PFSK-1 (cell line): ENCODE measurements around the gene BRSK2.

ENCODE experiments used
- FOXP2 ChIP-seq: optimal IDR thresholded peaks from 2 replicates; pipeline ENCODE3; 2011; ENCODE audit warnings: borderline replicate concordance, control low read depth, inconsistent platforms; ENCODE audit not compliant: insufficient read depth; ENCODE audit errors: extremely low read length, extremely low read depth
- POLR2AphosphoS5 ChIP-seq: IDR thresholded peaks from 2 replicates; pipeline ENCODE4 v1.6.1; 2012; ENCODE audit warnings: low read depth, mild to moderate bottlenecking, control low read depth, low read length, moderate library complexity
- REST ChIP-seq, 2 experiments: IDR thresholded peaks; 2 replicates each; pipeline versions ENCODE4 v1.6.1 to v1.8.0; 2011 to 2012; ENCODE audit warnings: low read depth in 2 of 2, low read length in 2 of 2, control low read depth in 1 of 2, inconsistent platforms in 1 of 2, mild to moderate bottlenecking in 1 of 2, moderate library complexity in 1 of 2; ENCODE audit not compliant: insufficient read depth in 1 of 2
- SIN3A ChIP-seq: IDR thresholded peaks from 2 replicates; pipeline ENCODE4 v1.6.1; 2012; ENCODE audit warnings: mild to moderate bottlenecking, low read length, moderate library complexity, borderline replicate concordance; ENCODE audit not compliant: insufficient read depth
- TAF1 ChIP-seq: IDR thresholded peaks from 2 replicates; pipeline ENCODE4 v1.6.1; 2012; ENCODE audit warnings: low read length, control low read depth, borderline replicate concordance; ENCODE audit not compliant: insufficient read depth

BRSK2 gene

GRCh38 chr11:1360181-1360834 is 29.4 kb upstream of the BRSK2 start:
- no peak for TF ChIP-seq POLR2AphosphoS5

DNA sequence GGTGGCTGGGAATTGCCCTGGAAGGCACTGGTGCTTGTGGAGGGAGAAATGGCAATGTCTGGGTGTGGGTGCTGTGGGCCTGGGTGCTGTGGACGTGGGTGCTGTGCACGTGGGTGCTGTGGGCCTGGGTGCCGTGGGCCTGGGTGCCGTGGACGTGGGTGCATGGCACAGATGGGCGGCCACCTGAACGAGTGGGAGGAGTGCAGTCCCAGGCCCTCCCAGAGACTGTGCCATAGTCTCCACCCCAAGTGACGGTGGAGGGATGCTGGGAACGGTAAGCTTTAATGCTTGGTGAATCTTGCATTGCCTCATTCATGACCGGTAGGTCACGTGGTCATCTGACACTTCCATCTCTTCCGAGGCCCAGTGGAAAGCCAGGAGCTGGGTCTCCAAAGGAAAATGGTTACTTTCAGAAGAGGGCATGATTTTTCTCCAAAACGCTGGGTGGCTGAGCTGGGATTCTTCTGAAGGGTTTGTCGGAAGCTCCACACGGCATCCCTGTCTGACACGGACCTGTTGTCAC is 28.8 kb upstream of the BRSK2 start:
- TF ChIP-seq REST (IDR thresholded peaks at IDR 0.05; ENCODE audit: insufficient read depth in 1 of 2, low read depth in 2 of 2, low read length in 2 of 2): no peak
- no peak for TF ChIP-seq FOXP2
- TF ChIP-seq POLR2AphosphoS5: no peak
- no peak for TF ChIP-seq SIN3A
- TF ChIP-seq TAF1: no peak

DNA sequence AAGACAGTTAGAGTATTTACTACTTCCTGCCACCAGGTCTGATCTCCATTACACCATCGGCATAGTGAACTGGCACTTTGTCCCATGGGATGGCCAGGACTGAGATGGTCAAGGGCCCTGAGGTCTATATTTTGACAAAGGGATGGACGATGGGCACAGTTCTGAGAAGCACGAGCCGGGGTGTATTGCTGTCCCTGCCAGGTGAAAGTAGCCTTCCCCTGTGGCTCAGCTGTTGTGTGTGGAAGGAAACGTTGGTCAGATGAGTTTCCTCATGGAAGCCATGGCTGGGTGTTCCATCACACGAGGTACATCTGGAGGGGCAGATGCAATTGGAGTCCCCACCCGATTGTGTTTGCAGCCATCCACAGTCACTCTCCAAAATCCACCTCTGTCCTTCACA is 27.9 kb upstream of the BRSK2 start:
- TF ChIP-seq REST (IDR thresholded peaks at IDR 0.05; ENCODE audit: insufficient read depth in 1 of 2, low read depth in 2 of 2, low read length in 2 of 2): no peak
- no peak for TF ChIP-seq TAF1
- no peak for TF ChIP-seq SIN3A
- no peak for TF ChIP-seq FOXP2
- TF ChIP-seq POLR2AphosphoS5: no peak

DNA sequence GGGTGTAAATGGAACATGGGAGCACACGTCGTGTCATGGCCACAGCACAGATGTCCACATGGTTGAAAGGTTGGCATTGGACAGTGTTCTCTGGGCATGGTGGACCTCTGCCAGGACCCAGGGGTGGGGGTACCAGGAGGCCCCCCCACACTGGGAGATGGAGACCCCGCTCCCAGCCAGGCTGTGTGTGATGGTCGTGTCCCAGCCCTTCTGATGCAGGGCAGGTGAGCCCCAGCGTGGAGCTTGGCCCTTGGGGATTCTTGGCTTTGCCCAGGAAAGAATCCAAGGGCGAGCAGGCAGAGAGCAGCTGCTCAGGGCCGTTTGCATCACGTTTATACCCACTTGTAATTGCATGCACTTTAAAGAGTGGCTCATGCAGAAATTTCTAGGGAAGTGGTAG is 22.0 kb upstream of the BRSK2 start:
- TF ChIP-seq POLR2AphosphoS5: no peak
- no peak for TF ChIP-seq FOXP2
- TF ChIP-seq SIN3A: no peak
- TF ChIP-seq REST (IDR thresholded peaks at IDR 0.05; ENCODE audit: insufficient read depth in 1 of 2, low read depth in 2 of 2, low read length in 2 of 2): no peak
- TF ChIP-seq TAF1: no peak

DNA sequence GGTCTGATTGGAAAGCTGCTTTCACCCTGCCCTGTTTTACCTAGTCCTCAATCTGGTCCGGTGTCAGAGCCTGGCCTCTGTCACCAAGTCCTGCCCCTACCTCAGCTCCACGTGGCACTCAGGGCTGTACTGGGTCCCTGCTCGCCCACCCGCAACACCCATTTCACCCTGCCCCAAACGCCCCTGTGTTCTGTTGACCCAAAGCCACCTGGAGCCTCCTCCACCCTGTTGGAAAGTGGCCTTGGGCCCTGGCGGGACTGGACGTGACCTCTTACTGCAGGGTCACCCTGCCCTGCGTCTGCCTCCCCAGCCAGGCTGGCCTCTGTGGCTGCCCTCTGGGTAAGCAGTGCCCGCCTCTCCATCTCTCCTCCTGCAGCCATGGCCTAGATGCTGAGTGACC is 21.5 kb upstream of the BRSK2 start:
- TF ChIP-seq SIN3A: no peak
- no peak for TF ChIP-seq FOXP2
- TF ChIP-seq REST (IDR thresholded peaks at IDR 0.05; ENCODE audit: insufficient read depth in 1 of 2, low read depth in 2 of 2, low read length in 2 of 2): no peak
- TF ChIP-seq POLR2AphosphoS5: no peak
- TF ChIP-seq TAF1: no peak
